ENCODE results near the gene COQ8B. TPM values are rescaled to one million over a fixed set of nuclear protein-coding genes. Genes with fewer than 3 reads are reported as not detected.
"Not testable (repeated sequence)": the region's sequence is repeated elsewhere in the genome, so short reads cannot be mapped to it uniquely, and the experiment has no call there.

The COQ8B gene
- total RNA-seq, 1 experiment from 2014 or later, result 22.0 TPM

DNA sequence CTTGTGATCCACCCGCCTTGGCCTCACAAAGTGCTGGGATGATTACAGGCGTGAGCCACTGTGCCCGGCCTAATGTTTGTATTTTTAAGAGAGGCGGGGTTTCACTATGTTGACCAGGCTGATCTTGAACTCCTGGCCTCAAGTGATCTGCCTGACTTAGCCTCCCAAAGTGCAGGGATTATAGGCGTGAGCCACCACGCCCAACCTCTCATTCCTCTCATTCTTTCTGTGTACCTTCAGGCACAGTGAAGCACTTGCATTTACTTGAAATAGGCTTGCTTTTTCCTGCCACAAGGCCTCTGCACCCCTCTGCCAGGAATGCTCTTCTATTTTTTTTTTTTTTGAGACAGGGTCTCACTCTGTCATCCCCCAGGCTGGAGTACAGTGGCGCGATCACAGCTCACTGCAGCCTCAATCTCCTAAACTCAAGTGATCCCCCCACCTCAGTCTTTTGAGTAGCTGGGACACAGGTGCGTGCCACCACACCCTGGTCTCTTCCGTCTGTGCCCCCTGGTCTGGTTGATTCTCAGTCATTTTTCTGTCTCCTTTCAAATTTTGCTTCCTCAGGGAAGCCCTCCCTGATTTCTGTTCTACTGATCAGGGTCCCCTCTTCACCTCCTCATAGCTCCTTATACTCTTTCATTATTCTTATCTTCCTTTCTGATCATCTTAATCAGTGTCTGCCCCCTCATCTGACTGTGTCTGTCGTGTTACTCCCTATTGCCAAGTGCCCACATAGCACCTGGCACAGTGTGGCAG lies 18.5 kb upstream of the COQ8B start:
- Histone ChIP-seq H3K27ac (no peak overlapping the region), H3K4me1 (no peaks in the 10 kb centered on the region), H3K27me3 (no peaks in the 10 kb centered on the region), H3K4me3 (no peak overlapping the region), H3K9me3 (replicated peaks) (no peaks in the 10 kb centered on the region), H3K36me3 (peaks cover 15% of the 10 kb centered on the region)
- no peak for DNase-seq

DNA sequence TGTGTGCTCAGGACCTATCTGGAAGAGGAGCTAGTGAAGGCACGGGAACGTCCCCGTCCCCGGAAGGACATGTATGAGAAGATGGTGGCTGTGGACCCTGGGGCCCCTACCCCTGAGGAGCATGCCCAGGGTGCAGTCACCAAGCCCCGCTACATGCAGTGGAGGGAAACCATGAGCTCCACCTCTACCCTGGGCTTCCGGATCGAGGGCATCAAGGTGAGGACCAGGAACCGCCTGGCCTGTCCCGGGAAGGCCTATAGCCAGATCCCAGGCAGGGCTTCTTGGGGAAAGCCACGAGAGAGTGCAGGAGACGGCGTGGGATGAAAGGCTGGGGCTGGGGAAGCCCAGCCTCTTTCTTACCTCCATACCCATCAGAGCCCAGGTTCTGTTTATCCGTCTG lies 16.5 kb upstream of the COQ8B start:
- Histone ChIP-seq H3K4me1 (no peaks in the 10 kb centered on the region), H3K4me3 (no peak overlapping the region), H3K27ac (no peak overlapping the region), H3K27me3 (no peaks in the 10 kb centered on the region), H3K9me3 (replicated peaks) (no peaks in the 10 kb centered on the region), H3K36me3 (peaks cover 22% of the 10 kb centered on the region)
- no peak for DNase-seq

DNA sequence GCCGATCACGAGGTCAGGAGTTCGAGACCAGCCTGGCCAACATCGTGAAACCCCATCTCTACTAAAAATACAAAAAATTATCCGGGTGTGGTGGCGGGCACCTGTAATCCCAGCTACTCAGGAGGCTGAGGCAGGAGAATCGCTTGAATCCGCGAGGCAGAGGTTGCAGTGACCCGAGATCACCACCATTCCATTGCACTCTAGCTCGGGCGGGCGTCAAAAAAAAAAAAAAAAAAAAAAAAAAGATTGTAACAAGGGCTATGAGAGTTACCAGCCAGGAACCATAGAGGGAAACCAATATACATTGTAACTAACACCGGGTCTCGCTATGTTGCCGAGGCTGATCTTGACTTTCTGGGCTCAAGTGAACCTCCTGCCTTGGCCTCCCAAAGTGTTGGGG lies 15.6 kb upstream of the COQ8B start:
- peaks cover 27% of the 10 kb centered on the region for H3K36me3 ChIP-seq
- not testable (repeated sequence) for H3K27me3 ChIP-seq; DNase-seq; H3K9me3 ChIP-seq (replicated peaks); H3K4me3 ChIP-seq; H3K27ac ChIP-seq; H3K4me1 ChIP-seq

DNA sequence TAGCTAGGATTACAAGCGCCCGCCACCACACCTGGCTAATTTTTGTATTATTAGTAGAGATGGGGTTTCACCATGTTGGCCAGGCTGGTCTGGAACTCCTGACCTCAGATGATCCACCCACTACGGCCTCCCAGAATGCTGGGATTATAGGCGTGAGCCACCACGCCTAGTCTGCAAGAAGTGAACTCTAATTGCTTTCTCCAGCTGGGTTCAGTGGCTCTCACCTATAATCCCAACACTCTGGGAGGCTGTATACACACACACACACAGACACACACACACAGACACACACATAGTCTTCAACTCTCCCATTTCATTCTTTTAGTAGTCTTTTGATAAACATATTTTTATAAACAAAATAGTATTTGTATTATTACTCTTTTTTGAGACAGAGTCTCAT lies 13.4 kb upstream of the COQ8B start:
- not testable (repeated sequence) for DNase-seq; H3K4me1 ChIP-seq; H3K9me3 ChIP-seq (replicated peaks); H3K27me3 ChIP-seq; H3K27ac ChIP-seq; H3K4me3 ChIP-seq
- H3K36me3 ChIP-seq, result peaks cover 28% of the 10 kb centered on the region

DNA sequence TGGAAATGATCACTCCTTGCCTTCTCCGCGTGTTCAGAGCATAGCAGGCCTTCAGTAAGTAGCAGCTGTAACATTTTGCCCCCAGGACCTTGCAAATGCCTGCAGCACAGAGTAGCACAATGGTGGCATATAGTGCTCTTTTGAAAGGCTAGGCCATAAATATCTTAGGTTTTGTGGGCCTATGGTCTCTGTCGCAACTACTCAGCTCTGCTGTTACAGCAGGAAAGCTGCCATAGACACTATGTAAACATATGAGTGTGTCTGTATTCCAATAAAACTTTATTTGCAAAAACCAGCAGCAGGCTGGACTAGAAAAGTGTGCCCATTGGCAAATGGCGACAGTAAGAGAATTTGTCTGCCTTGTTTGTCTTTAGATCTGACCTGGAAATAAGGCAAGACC lies 9.6 kb upstream of the COQ8B start:
- no peak overlapping the region for H3K4me3 ChIP-seq
- no peak overlapping the region for H3K27ac ChIP-seq
- H3K27me3 ChIP-seq, result no peaks in the 10 kb centered on the region
- H3K4me1 ChIP-seq, result no peaks in the 10 kb centered on the region
- peaks cover 21% of the 10 kb centered on the region; the same call in 1 of the 2 replicates for H3K36me3 ChIP-seq
- no peak for DNase-seq
- no peaks in the 10 kb centered on the region for H3K9me3 ChIP-seq (replicated peaks)

DNA sequence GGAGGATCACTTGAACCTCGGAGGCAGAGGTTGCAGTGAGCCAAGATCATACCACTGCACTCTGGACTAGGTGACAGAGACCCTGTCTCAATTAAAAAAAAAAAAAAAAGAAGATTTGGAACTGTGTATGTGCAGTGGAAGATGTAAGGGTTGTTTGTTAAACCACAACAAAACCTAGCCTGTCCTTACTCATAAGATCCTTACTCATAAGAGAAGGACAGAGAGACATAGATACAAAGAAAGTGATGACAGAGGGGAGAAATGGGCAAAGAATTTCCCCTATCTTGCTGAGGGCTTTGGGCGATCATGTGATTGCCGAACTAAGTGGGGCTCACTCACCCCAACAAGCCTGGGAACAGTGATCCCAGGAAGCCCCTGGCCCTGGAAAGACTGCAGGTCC lies 8.2 kb upstream of the COQ8B start:
- Histone ChIP-seq H3K4me1 (no peaks in the 10 kb centered on the region), H3K36me3 (peaks cover 10% of the 10 kb centered on the region; the same call in 1 of the 2 replicates), H3K27me3 (no peaks in the 10 kb centered on the region), H3K4me3 (no peak overlapping the region), H3K27ac (no peak overlapping the region), H3K9me3 (replicated peaks) (no peaks in the 10 kb centered on the region)
- DNase-seq, result no peak

DNA sequence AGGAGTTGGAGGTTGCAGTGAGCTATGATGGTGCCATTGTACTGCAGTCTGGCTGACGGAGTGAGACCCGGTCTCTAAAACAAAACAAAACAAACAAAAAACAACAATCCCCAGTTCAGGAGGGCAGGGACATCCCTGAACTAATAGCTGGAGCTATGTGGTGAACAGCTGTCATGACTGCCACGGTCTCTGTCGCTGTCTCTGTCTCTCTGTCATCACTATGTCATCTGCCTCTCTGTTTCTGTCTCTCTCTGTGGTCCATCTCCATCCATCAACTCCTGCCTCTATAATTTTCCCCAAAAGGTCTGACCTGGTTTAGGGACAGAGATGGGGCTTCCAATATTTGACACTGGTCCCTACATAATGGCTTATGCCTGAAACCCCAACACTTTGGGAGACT lies 7.6 kb upstream of the COQ8B start:
- H3K27ac ChIP-seq, result no peak overlapping the region
- peaks cover 7% of the 10 kb centered on the region; the same call in 1 of the 2 replicates for H3K36me3 ChIP-seq
- no peak for DNase-seq
- no peaks in the 10 kb centered on the region for H3K27me3 ChIP-seq
- no peaks in the 10 kb centered on the region for H3K9me3 ChIP-seq (replicated peaks)
- no peaks in the 10 kb centered on the region for H3K4me1 ChIP-seq
- H3K4me3 ChIP-seq, result no peak overlapping the region

DNA sequence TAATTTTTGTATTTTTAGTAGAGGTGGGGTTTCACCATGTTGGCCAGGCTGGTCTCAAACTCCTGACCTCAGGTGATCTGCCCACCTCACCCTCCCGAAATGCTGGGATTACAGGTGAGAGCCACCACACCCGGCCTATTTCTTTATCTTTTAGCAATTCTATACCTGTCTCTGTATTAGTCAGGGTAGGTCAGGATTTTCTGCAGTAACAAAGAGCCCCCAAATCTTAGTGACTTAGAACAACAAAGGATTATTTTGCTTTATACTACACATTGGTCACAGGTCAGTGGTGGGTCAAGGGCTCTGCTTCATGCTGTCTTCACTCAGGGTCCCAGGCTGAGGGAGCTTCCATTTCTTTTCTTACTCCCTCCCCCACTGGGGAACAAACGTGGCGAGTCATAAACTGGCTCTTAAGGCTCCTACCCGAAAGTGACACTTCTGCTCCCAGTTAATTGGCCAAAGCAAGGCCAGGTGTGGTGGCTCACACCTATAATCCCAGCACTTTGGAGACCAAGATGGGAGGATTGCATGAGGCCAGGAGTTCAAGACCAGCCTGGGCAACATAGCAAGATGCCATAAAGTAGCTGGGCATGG lies 7.1 kb upstream of the COQ8B start:
- Histone ChIP-seq H3K9me3 (replicated peaks) (no peaks in the 10 kb centered on the region), H3K27ac (no peak overlapping the region), H3K27me3 (no peaks in the 10 kb centered on the region), H3K36me3 (peaks cover 7% of the 10 kb centered on the region; the same call in 1 of the 2 replicates), H3K4me1 (no peaks in the 10 kb centered on the region), H3K4me3 (no peak overlapping the region)
- no peak for DNase-seq

DNA sequence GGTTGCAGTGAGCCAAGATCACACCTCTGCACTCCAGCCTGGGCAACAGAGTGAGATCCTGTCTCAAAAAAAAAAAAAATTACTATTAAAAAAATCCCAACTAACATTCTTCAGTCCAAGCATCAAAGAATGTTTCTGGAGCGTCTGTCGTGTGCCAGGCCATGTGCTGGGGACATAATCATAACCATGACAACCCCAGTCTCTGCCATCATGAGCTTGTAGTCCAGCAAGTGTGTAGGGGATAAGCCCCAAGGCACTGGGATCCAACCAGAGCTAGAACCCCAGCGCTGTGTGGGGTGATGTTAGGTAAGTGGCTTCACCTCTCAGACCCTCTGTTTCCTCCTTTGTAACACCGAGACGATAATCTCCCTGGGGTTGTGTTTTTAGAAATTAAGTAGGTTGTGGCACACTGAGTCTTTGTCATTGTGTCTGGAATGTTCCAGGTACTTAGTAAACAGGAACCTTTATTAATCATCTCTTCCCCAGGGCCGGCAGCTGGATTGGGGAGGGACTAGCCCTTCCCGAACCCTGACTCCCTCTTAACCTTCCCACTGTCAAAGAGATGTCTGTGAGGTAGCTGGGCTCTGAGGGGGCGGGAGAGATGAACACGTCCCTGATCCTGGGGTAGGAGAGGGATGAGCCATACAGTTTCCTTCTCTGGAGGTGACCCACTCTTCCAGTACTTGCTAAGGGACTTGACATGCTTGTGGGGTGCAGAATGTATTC lies 5.4 kb upstream of the COQ8B start:
- no peak overlapping the region for H3K27ac ChIP-seq
- H3K4me1 ChIP-seq, result no peaks in the 10 kb centered on the region
- no peak overlapping the region for H3K4me3 ChIP-seq
- no peaks in the 10 kb centered on the region for H3K27me3 ChIP-seq
- no peaks in the 10 kb centered on the region for H3K9me3 ChIP-seq (replicated peaks)
- DNase-seq, result no peak
- no peaks in the 10 kb centered on the region; the same call in 1 of the 2 replicates for H3K36me3 ChIP-seq

DNA sequence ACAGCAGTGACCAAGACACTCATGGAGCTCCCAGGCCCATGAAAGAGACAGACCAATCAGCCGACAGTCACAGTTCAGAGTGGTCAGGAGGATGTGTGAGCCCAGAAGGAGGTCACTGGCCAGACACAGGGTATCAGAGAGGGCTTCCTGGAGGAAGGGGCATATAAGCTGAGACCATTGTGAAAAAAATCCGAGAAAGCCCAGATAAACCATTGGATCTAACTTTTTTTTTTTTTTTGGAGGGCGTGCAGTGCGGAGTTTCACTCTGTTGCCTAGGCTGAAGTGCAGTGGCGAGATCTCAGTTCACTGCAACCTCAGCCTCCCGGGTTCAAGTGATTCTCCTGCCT lies 4.4 kb upstream of the COQ8B start:
- no peaks in the 10 kb centered on the region for H3K9me3 ChIP-seq (replicated peaks)
- H3K4me1 ChIP-seq, result peaks cover 2% of the 10 kb centered on the region
- H3K27me3 ChIP-seq, result no peaks in the 10 kb centered on the region
- no peak overlapping the region for H3K4me3 ChIP-seq
- H3K27ac ChIP-seq, result no peak overlapping the region
- no peak for DNase-seq
- no peaks in the 10 kb centered on the region; the same call in 1 of the 2 replicates for H3K36me3 ChIP-seq

DNA sequence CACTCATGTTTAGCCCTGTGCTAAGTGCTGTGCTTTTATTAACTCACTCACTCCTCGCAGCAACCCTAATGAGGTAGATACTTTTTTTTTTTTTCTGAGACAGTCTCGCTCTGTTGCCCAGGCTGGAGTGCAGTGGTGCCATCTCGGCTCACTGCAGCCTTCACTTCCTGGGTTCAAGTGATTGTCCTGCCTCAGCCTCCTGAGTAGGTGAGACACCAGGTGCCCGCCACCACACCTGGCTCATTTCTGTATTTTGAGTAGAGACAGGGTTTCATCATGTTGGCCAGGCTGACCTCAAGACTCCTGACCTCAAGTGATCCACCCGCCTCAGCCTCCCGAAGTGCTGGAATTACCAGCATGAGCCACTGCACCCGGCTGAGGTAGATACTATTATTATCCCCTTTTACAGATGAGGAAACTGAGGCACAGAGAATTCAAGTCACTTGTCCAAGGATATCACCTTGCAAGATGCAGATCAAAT lies 2.8 kb upstream of the COQ8B start:
- Histone ChIP-seq H3K27ac (no peak overlapping the region), H3K9me3 (replicated peaks) (no peaks in the 10 kb centered on the region), H3K27me3 (no peaks in the 10 kb centered on the region), H3K36me3 (no peaks in the 10 kb centered on the region; the same call in 1 of the 2 replicates), H3K4me1 (peaks cover 9% of the 10 kb centered on the region), H3K4me3 (peak overlapping the region; percentile 73; the same call in 1 of the 2 replicates)
- no peak for DNase-seq

DNA sequence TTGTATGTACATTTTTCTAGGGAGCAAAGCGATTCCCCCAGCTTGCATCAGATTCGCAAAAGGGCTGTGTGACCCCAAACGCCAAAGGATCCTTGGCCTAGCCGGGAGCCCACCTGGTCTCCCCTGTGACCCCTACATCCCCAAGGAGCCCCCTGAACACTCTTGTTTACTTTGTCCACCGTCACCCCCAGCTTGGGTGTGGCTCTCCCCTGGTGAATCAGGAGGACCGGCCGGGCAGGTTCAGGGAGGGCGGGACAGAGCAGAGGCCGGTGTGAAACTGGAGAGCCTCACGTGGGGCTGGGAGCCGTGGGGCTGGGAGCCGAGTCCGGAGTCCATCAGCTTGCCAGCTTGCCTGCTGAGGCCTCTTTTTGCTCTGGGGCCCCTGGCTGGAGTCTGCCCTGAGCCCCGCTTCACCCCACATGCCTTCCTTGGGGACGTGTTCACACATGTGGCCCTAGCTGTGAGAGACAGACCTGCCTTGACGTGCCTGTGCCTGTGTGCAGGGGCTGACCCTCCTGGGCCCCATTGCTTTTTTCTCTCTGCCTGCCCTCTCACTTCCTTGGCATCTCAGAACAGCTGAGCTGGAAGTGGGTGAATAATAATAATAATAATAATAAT lies 2.2 kb upstream of the COQ8B start:
- no peaks in the 10 kb centered on the region; the same call in 1 of the 2 replicates for H3K36me3 ChIP-seq
- H3K27me3 ChIP-seq, result no peaks in the 10 kb centered on the region
- no peaks in the 10 kb centered on the region for H3K9me3 ChIP-seq (replicated peaks)
- H3K4me1 ChIP-seq, result peaks cover 9% of the 10 kb centered on the region
- DNase-seq, result peak; percentile 48 to 58
- H3K27ac ChIP-seq, result no peak overlapping the region
- peak overlapping the region; percentile 73 for H3K4me3 ChIP-seq

DNA sequence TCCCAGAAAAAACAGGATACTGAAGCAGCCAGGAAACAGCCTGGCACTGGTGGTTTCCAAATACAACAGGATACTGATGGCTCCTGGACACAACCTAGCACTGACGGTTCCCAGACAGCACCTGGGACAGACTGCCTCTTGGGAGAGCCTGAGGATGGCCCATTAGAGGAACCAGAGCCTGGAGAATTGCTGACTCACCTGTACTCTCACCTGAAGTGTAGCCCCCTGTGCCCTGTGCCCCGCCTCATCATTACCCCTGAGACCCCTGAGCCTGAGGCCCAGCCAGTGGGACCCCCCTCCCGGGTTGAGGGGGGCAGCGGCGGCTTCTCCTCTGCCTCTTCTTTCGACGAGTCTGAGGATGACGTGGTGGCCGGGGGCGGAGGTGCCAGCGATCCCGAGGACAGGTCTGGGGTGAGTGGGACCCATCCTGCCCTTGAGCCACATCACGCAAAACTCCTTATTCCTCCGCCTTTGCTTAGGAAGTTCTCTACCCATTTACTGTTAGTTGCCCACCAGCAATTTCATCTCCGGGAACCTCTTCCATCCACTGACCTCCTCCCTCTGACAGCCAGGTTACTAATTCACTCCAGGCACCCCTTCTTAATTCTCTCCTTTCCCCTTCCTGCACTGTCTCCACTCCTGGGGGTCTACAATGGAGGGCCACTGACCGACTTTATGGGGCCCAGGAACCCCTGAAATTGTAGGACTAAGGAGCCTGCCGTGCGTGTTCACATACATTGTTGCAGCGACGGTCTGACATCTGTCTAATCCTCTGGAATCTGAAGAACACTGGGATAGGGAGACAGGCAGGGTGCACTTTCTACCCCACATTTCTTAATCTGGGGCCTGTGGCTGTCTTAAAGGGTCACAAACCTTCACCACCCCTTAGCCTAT lies 1.4 kb upstream of the COQ8B start:
- H3K4me1 ChIP-seq, result peaks cover 9% of the 10 kb centered on the region

DNA sequence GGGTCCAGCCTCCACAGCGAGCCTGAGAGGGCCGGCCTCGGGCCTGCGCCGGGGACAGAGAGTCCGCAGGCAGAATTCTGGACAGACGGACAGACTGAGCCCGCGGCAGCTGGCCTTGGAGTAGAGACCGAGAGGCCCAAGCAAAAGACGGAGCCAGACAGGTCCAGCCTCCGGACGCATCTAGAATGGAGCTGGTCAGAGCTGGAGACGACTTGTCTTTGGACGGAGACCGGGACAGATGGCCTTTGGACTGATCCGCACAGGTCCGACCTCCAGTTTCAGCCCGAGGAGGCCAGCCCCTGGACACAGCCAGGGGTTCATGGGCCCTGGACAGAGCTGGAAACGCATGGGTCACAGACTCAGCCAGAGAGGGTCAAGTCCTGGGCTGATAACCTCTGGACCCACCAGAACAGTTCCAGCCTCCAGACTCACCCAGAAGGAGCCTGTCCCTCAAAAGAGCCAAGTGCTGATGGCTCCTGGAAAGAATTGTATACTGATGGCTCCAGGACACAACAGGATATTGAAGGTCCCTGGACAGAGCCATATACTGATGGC lies 716 bp upstream of the COQ8B start:
- Histone ChIP-seq H3K4me3 (peak overlapping the region; percentile 73), H3K27ac (peak overlapping the region; percentile 93), H3K36me3 (no peaks in the 10 kb centered on the region), H3K9me3 (replicated peaks) (no peaks in the 10 kb centered on the region), H3K4me1 (peaks cover 9% of the 10 kb centered on the region), H3K27me3 (no peaks in the 10 kb centered on the region)
- DNase-seq, result no peak

More for the DNA sequence above, 1.4 kb upstream of the COQ8B start:
- peak in 1 of 2 experiments; percentile 37 for DNase-seq
- Histone ChIP-seq H3K27me3 (no peaks in the 10 kb centered on the region), H3K4me3 (peak overlapping the region; percentile 73), H3K36me3 (no peaks in the 10 kb centered on the region), H3K9me3 (replicated peaks) (no peaks in the 10 kb centered on the region), H3K27ac (peak overlapping the region; percentile 93)

Measured in SJCRH30 (cell line).